ENCODE results near the gene DYNLT2. TPM values are rescaled to one million over a fixed set of nuclear protein-coding genes. Genes with fewer than 3 reads are reported as not detected.

Gene DYNLT2
- total RNA-seq, 1 experiment from 2014 or later = 2.1 TPM

- TF ChIP-seq SIN3A (IDR thresholded peaks at IDR 0.05; ENCODE audit: borderline replicate concordance, insufficient read depth, low read depth, low read length) = no peak
- no peak for TF ChIP-seq CTCF (IDR thresholded peaks at IDR 0.05)
- no peak for TF ChIP-seq REST (IDR thresholded peaks at IDR 0.05; ENCODE audit: insufficient read depth in 1 of 2, low read depth in 2 of 2, low read length in 1 of 2)
- TF ChIP-seq POLR2AphosphoS5 (IDR thresholded peaks at IDR 0.05; ENCODE audit: low read depth, low read length) = no peak
- no peak for TF ChIP-seq TCF7L2 (IDR thresholded peaks at IDR 0.05; ENCODE audit: low read depth, low read length)
- in situ Hi-C loops (cut with HindIII; ENCODE audit: low pct_unique_long_range_greater_than_20kb, low sequenced_read_pairs) (no loop called here), intact Hi-C loops (cut with micrococcal nuclease; ENCODE audit: unreplicated experiment) (no loop called here)
- no peak overlapping the region for H3K4me3 ChIP-seq (ENCODE audit: low read depth in 2 of 2, low read length in 2 of 2)
- ATAC-seq (no peak), DNase-seq (ENCODE audit: low read depth, low spot score) (no peak)
- ChIA-PET POLR2A (no interaction called here), CTCF (no interaction called here)
- BruUV-seq (replicated peaks) = no TSS peak
- H3K27me3 ChIP-seq (ENCODE audit: control insufficient read depth, insufficient read depth, low read length) = no peaks in the 10 kb centered on the region
- H3K36me3 ChIP-seq (ENCODE audit: control insufficient read depth, insufficient read depth, low read length) = peaks cover 10% of the 10 kb centered on the region; the same call in 1 of the 2 replicates
- H3K27ac ChIP-seq (ENCODE audit: low read length) = no peak overlapping the region
- no peaks in the 10 kb centered on the region for H3K4me1 ChIP-seq (ENCODE audit: control insufficient read depth, insufficient read depth, low read length)
- no peaks in the 10 kb centered on the region for H3K9me3 ChIP-seq (ENCODE audit: control insufficient read depth, insufficient read depth, low read depth, low read length)
Observed at GRCh38 chr6:169763308-169763707, 11.9 kb upstream of the DYNLT2 start.

GRCh38 chr6:169755162-169755561 lies 3.8 kb upstream of the DYNLT2 start:
- Histone ChIP-seq H3K27ac (ENCODE audit: low read length) (no peak overlapping the region), H3K27me3 (ENCODE audit: control insufficient read depth, insufficient read depth, low read length) (no peaks in the 10 kb centered on the region), H3K4me1 (ENCODE audit: control insufficient read depth, insufficient read depth, low read length) (peaks cover 16% of the 10 kb centered on the region), H3K4me3 (ENCODE audit: low read depth in 2 of 2, low read length in 2 of 2) (no peak overlapping the region), H3K9me3 (ENCODE audit: control insufficient read depth, insufficient read depth, low read depth, low read length) (no peaks in the 10 kb centered on the region), H3K36me3 (ENCODE audit: control insufficient read depth, insufficient read depth, low read length) (peaks cover 6% of the 10 kb centered on the region; the same call in 1 of the 2 replicates)
- ChIA-PET POLR2A (no interaction called here), CTCF (no interaction called here)
- no peak for TF ChIP-seq SIN3A (IDR thresholded peaks at IDR 0.05; ENCODE audit: borderline replicate concordance, insufficient read depth, low read depth, low read length)
- no peak for TF ChIP-seq CTCF (IDR thresholded peaks at IDR 0.05)
- TF ChIP-seq POLR2AphosphoS5 (IDR thresholded peaks at IDR 0.05; ENCODE audit: low read depth, low read length) = no peak
- no peak for TF ChIP-seq TCF7L2 (IDR thresholded peaks at IDR 0.05; ENCODE audit: low read depth, low read length)
- no peak for TF ChIP-seq REST (IDR thresholded peaks at IDR 0.05; ENCODE audit: insufficient read depth in 1 of 2, low read depth in 2 of 2, low read length in 1 of 2)
- DNase-seq (ENCODE audit: low read depth, low spot score) (no peak), ATAC-seq (no peak)
- no TSS peak for BruUV-seq (replicated peaks)
- in situ Hi-C loops (cut with HindIII; ENCODE audit: low pct_unique_long_range_greater_than_20kb, low sequenced_read_pairs) (no loop called here), intact Hi-C loops (cut with micrococcal nuclease; ENCODE audit: unreplicated experiment) (no loop called here)

All from Panc1 (cell line).